ENCODE results near the gene HIBCH. TPM values are rescaled to one million over a fixed set of nuclear protein-coding genes. Genes with fewer than 3 reads are reported as not detected.
"Not testable (repeated sequence)": the region's sequence is repeated elsewhere in the genome, so short reads cannot be mapped to it uniquely, and the experiment has no call there.

Gene HIBCH
- polyA plus RNA-seq, 1 of the 3 experiments (the other 2 are of a cell fraction), result 8.4 TPM

DNA sequence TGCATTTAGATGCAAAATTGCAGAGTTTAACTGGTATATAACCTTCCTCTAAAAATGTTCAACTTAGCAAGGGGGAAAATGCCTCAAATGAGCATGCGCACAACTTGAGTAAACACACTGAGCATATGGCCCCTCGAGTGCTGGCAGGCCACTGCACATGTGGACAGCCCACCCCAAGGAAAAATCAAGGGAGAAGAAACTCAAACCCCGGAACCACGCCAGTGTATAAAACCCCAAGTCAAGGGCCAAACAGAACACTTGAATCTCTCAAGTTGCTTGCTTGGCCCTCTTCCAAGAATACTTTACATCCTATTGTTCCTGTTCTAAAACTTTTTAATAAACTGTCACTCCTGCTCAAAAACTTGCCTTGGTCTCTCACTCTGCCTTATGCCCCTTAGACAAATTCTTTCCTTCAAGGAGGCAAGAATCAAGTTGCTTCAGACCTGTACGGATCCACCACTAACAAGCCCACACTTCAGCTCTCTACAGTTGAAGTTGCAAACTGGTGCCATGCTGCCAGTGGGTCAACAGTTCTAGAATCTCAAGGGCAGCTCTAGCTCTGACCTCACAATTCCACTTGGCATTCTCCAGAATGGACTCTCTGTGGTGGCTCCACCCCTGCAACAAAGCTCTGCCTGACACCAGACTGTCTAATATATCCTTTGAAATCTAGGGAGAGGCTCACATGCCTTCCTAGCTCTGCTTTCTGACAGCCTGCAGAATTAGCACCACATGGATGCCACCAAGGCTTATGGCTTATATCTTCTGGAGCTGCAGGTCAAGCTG, 38.9 kb downstream of the HIBCH start:
- H3K36me3 ChIP-seq (replicated peaks in 1 of 2; ENCODE audit: control insufficient read depth in 1 of 2, insufficient read depth in 2 of 2, low read length in 1 of 2), result peaks cover 1 to 21% of the 10 kb centered on the region in 2 experiments
- H3K9ac ChIP-seq, result no peak overlapping the region
- no peaks in the 10 kb centered on the region for H4K20me1 ChIP-seq (ENCODE audit: insufficient read depth)
- no peak overlapping the region for H3K4me2 ChIP-seq
- no peak overlapping the region for H2AFZ ChIP-seq (ENCODE audit: low read depth)
- DNase-seq, result no peak
- no peaks in the 10 kb centered on the region for H3K9me3 ChIP-seq
- H3K9me2 ChIP-seq, result no peaks in the 10 kb centered on the region
- H3K79me2 ChIP-seq (ENCODE audit: insufficient read depth), result no peaks in the 10 kb centered on the region
- H3K27ac ChIP-seq (ENCODE audit: low read depth in 2 of 2, low read length in 1 of 2), result no peak overlapping the region
- POLR2A ChIA-PET, result no interaction called here
- H3F3A ChIP-seq (replicated peaks; ENCODE audit: insufficient read depth), result no peaks in the 10 kb centered on the region
- WGBS (ENCODE audit: low lambda C conversion rate), result 93% methylated on average over 5 of the region's 5 CpGs
- CTCF ChIA-PET, result interaction anchor here (0.9 to 1.6 kb wide), 4 partner anchors 9 to 192 kb away, joined by 3 to 6 read pairs (median 4); no protein-coding TSS in a partner anchor
- no peaks in the 10 kb centered on the region for H3K27me3 ChIP-seq (ENCODE audit: insufficient read depth)
- H3K4me1 ChIP-seq (ENCODE audit: control insufficient read depth in 1 of 2, insufficient read depth in 2 of 2, low read depth in 1 of 2, low read length in 1 of 2), result no peaks in the 10 kb centered on the region
- TF ChIP-seq MXI1 (IDR thresholded peaks at IDR 0.05; ENCODE audit: low read depth, low read length) (no peak), TCF12 (IDR thresholded peaks at IDR 0.05) (no peak), ELF1 (IDR thresholded peaks at IDR 0.05) (no peak)
- TF ChIP-seq, protein P1, sequence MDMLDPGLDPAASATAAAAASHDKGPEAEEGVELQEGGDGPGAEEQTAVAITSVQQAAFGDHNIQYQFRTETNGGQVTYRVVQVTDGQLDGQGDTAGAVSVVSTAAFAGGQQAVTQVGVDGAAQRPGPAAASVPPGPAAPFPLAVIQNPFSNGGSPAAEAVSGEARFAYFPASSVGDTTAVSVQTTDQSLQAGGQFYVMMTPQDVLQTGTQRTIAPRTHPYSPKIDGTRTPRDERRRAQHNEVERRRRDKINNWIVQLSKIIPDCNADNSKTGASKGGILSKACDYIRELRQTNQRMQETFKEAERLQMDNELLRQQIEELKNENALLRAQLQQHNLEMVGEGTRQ (IDR thresholded peaks at IDR 0.05; ENCODE audit: borderline replicate concordance, low read depth, low read length), result no peak
- TF ChIP-seq, protein P2, sequence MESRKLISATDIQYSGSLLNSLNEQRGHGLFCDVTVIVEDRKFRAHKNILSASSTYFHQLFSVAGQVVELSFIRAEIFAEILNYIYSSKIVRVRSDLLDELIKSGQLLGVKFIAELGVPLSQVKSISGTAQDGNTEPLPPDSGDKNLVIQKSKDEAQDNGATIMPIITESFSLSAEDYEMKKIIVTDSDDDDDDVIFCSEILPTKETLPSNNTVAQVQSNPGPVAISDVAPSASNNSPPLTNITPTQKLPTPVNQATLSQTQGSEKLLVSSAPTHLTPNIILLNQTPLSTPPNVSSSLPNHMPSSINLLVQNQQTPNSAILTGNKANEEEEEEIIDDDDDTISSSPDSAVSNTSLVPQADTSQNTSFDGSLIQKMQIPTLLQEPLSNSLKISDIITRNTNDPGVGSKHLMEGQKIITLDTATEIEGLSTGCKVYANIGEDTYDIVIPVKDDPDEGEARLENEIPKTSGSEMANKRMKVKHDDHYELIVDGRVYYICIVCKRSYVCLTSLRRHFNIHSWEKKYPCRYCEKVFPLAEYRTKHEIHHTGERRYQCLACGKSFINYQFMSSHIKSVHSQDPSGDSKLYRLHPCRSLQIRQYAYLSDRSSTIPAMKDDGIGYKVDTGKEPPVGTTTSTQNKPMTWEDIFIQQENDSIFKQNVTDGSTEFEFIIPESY (IDR thresholded peaks at IDR 0.05; ENCODE audit: borderline replicate concordance, low read depth), result no peak
- H3K4me3 ChIP-seq (ENCODE audit: low read depth in 2 of 2, low read length in 1 of 2), result no peak overlapping the region

DNA sequence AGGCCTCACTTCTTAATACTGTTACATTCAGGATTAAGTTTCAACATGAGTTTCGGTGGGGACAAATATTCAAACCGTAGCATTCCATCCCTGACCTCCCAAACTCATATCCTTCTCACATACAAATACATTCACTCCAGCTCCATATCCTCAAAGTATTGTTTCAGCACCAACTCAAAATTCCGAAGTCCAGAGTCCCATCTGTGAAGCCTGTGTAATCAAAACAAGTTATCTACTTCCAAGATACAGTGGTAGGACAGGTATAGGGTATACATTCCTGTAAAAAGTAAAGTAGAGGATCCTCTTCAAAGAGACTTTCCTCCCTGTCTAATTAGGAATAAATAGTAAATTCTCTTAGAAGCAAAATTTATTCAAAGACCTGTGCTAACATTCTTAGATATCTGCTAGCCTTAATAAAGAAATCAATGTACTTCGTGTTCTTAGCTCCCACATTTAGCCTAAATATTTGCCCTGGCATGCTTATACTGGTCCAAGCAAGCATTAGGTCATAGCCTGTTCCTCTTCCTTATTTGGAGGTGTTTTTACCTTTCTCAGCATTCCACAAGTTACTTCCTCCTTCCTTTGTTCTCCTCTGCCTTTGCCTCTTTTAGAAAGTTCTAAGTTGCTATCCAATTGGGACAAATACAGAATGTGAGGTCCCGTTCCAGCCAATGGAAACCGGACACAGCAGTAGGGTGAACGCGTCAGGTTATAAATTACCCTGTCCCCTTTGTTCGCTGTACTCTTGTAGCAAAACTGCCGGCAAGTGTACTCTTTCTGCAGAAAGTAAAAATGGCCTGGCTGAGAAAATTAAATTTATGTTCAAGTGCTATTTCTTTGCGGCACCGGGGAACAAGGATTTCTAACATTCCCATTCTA, 40.1 kb downstream of the HIBCH start:
- H3F3A ChIP-seq (replicated peaks; ENCODE audit: insufficient read depth); H3K4me1 ChIP-seq (ENCODE audit: control insufficient read depth in 1 of 2, insufficient read depth in 2 of 2, low read depth in 1 of 2, low read length in 1 of 2); H3K27me3 ChIP-seq (ENCODE audit: insufficient read depth); H2AFZ ChIP-seq (ENCODE audit: low read depth); H3K79me2 ChIP-seq (ENCODE audit: insufficient read depth); H4K20me1 ChIP-seq (ENCODE audit: insufficient read depth); H3K9me2 ChIP-seq; H3K4me3 ChIP-seq (ENCODE audit: low read depth in 2 of 2, low read length in 1 of 2); H3K9ac ChIP-seq; H3K9me3 ChIP-seq; H3K27ac ChIP-seq (ENCODE audit: low read depth in 2 of 2, low read length in 1 of 2); POLR2A ChIA-PET; DNase-seq; H3K4me2 ChIP-seq: not testable (repeated sequence)
- CTCF ChIA-PET, result interaction anchor here (1.2 to 4.4 kb wide), 2 partner anchors 22 to 191 kb away, joined by 3 to 30 read pairs; no protein-coding TSS in a partner anchor
- 87% methylated on average over 12 of the region's 12 CpGs for WGBS (ENCODE audit: low lambda C conversion rate)
- H3K36me3 ChIP-seq (replicated peaks in 1 of 2; ENCODE audit: control insufficient read depth in 1 of 2, insufficient read depth in 2 of 2, low read length in 1 of 2), result peaks cover 11 to 20% of the 10 kb centered on the region in 2 experiments

Measured in SK-N-SH (cell line).